Fibroblast of lung (primary cell): ENCODE data around the gene MAMDC4.

ENCODE experiments used
- CTCF ChIP-seq, 2 donors: IDR thresholded peaks in 1 of 2; conservative IDR thresholded peaks in 1 of 2; 1 replicate in 1 of 2; 2 replicates in 1 of 2; pipeline ENCODE4 v1.5.1; 2011 to 2012; ENCODE audit warnings: low read length in 2 of 2, control low read depth in 1 of 2, inconsistent platforms in 1 of 2, low read depth in 1 of 2, mild to moderate bottlenecking in 1 of 2
- EZH2 ChIP-seq: IDR thresholded peaks from 2 replicates; pipeline ENCODE4 v1.5.1; 2012; ENCODE audit warnings: low read length, control low read depth, mild to moderate bottlenecking; ENCODE audit errors: missing control alignments

- TF ChIP-seq EZH2 (no peak), CTCF (conservative IDR thresholded peaks at IDR 0.05 in 1 of 2, IDR thresholded peaks at IDR 0.05 in 1 of 2; ENCODE audit: low read depth in 1 of 2, low read length in 2 of 2) (no peak)
Observed at GRCh38 chr9:136882109-136882946, 30.2 kb downstream of the MAMDC4 start.
